BLaER1 treated with 17β-estradiol and CSF1 and Interleukin-3, amounts not matched to agents 10 nM and 100 nM (cell line): ENCODE results near the gene SOX1.
A peak's percentile ranks its signal among the peaks of the same experiment; 100 is the strongest.

Experiments used
- H3K27ac ChIP-seq, 11 experiments: shearing (Covaris generic); formaldehyde crosslinking; 2 replicates each; pipeline ENCODE4 v1.8.1; 2022
- H3K27me3 ChIP-seq, 11 experiments: shearing (Covaris generic); formaldehyde crosslinking; 2 replicates each; pipeline ENCODE4 v1.8.1; 2022
- H3K36me3 ChIP-seq, 11 experiments: shearing (Covaris generic); formaldehyde crosslinking; 2 replicates each; pipeline ENCODE4 v1.8.1; 2022
- H3K4me1 ChIP-seq, 10 experiments: shearing (Covaris generic); formaldehyde crosslinking; 2 replicates each; pipeline ENCODE4 v1.8.1; 2022
- H3K4me2 ChIP-seq, 11 experiments: shearing (Covaris generic); formaldehyde crosslinking; 2 replicates each; pipeline ENCODE4 v1.8.1; 2022
- H3K4me3 ChIP-seq, 10 experiments: shearing (Covaris generic); formaldehyde crosslinking; 2 replicates each; pipeline ENCODE4 v1.8.1; 2022
- H3K9ac ChIP-seq, 11 experiments: shearing (Covaris generic); formaldehyde crosslinking; 2 replicates each; pipeline ENCODE4 v1.8.1; 2022
- H3K9me3 ChIP-seq, 11 experiments: shearing (Covaris generic); formaldehyde crosslinking; replicated peaks in 1 of 11; 2 replicates each; pipeline ENCODE4 v1.8.1; 2022
- H4K20me1 ChIP-seq, 11 experiments: shearing (Covaris generic); formaldehyde crosslinking; 2 replicates each; pipeline ENCODE4 v1.8.1; 2022
- Cebpa-rat ChIP-seq, 11 experiments: shearing (Covaris generic); IDR thresholded peaks; 2 replicates each; pipeline ENCODE4 v1.8.1; 2022

The SOX1 gene

DNA sequence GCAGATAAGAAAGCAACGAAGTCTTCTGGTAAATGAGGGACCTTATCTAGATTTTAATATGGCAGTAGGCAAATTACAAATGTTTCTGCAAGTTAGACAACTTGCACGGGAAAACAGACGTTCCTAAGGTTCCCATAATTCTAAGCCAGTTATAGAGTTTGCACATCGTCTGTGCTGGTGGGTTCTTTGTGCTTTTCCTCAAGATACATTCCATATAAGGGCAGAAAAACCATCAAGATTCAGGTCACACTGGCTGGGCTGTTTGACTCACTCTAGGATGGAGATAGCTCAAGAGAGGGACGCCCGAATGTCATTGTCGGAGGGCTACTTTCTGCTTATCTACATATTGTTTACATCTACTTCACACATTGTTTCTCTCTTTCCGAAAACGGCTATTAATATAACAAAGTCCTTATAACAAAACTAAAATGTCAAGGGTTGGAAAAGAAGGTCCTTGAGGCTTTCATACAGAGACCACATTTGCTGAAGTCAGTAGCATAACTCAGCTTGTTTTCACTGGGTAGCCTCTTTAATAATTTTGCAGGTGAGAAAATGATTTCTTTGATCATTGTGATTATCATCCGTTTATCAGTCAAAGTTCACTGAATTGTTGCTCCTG lies 44.4 kb downstream of the SOX1 start:
- no peak overlapping the region for H3K9ac ChIP-seq
- no peaks in the 10 kb centered on the region for H3K36me3 ChIP-seq
- no peak overlapping the region for H3K27ac ChIP-seq
- H3K4me2 ChIP-seq: no peak overlapping the region
- peaks cover 5 to 13% (median 11%) of the 10 kb centered on the region in 11 experiments; a peak in 19 of 22 replicates for H3K9me3 ChIP-seq
- no peak overlapping the region for H3K4me3 ChIP-seq
- H3K4me1 ChIP-seq: peaks cover 6 to 20% (median 9%) of the 10 kb centered on the region in 10 experiments; a peak in 16 of 20 replicates
- peaks cover 0 to 16% (median 0%) of the 10 kb centered on the region in 11 experiments; a peak in 5 of 22 replicates for H4K20me1 ChIP-seq
- peaks cover 27 to 53% (median 29%) of the 10 kb centered on the region in 11 experiments for H3K27me3 ChIP-seq
- no peak for TF ChIP-seq Cebpa-rat (IDR thresholded peaks at IDR 0.05)

DNA sequence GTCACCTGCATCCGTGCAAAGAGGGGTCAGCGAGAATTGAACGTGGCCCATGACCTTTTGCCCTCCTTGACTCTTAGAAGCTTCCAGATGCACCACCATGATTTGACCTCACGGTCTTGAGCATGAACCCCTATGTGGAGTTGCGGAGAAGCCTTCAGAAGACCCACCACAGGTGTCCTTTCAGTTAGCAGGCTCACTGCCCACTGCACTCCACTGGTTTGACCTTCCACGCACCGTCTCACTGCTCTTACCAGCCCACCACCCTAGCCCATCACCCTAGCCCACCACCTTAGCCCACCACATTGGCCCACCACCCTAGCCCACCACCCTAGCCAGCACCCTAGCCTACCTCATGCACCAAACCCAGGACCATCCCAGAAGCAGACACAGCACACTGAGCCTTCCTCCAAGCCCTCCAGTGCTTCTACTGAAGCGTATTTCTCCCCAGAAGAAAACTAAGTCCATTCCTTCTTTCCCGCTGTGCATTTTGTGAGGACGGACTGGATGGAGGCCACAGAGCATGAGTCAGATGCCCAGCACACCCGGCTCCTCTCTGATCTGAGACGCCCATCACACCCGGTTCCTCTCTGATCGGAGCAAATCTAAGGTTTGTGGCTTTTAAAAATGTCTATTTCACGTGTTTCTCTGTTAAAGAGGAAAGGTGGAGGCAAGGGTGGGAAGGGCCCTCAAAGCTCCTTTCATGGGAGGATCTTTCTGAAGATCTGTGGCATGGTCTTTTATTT lies 45.8 kb downstream of the SOX1 start:
- Histone ChIP-seq H3K4me3 (no peak overlapping the region), H3K4me1 (peaks cover 6 to 20% (median 13%) of the 10 kb centered on the region in 10 experiments; a peak in 17 of 20 replicates), H3K4me2 (no peak overlapping the region), H3K27me3 (peaks cover 14 to 53% (median 17%) of the 10 kb centered on the region in 11 experiments), H3K36me3 (no peaks in the 10 kb centered on the region), H4K20me1 (peaks cover 0 to 23% (median 0%) of the 10 kb centered on the region in 11 experiments; a peak in 4 of 22 replicates), H3K9me3 (peaks cover 0 to under 1% (median 0%) of the 10 kb centered on the region in 11 experiments; a peak in 1 of 22 replicates), H3K27ac (no peak overlapping the region), H3K9ac (no peak overlapping the region)
- no peak for TF ChIP-seq Cebpa-rat (IDR thresholded peaks at IDR 0.05)

DNA sequence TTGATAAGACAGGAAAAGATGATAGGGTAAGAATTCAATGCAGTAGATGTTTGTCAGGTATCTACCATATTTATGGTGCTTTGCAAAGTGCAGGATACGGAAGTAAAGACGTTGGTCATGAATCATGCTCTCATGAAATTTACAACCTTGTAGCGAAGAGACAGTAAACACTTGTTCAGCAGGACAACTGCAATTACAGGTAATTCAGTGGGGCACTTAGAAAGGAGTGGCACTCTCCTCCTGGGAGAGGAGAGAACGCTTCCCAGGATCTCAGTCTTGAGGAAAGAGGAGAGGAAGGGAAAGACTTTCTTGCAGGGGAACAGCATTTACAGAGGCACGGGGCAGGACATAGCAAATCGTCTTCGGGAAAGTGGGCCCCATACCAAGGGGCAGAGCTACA lies 46.4 kb downstream of the SOX1 start:
- Histone ChIP-seq H4K20me1 (peaks cover 0 to 28% (median 0%) of the 10 kb centered on the region in 11 experiments; a peak in 4 of 22 replicates), H3K27ac (no peak overlapping the region), H3K4me1 (peaks cover 6 to 20% (median 13%) of the 10 kb centered on the region in 10 experiments; a peak in 17 of 20 replicates), H3K9me3 (no peaks in the 10 kb centered on the region; a peak in 1 of 22 replicates), H3K4me2 (peak overlapping the region in 2 of 11 experiments; percentile 52 to 55; a peak in 1 of 22 replicates), H3K27me3 (peaks cover 8 to 54% (median 11%) of the 10 kb centered on the region in 11 experiments), H3K9ac (no peak overlapping the region), H3K4me3 (no peak overlapping the region), H3K36me3 (no peaks in the 10 kb centered on the region)
- TF ChIP-seq Cebpa-rat (IDR thresholded peaks at IDR 0.05): no peak

DNA sequence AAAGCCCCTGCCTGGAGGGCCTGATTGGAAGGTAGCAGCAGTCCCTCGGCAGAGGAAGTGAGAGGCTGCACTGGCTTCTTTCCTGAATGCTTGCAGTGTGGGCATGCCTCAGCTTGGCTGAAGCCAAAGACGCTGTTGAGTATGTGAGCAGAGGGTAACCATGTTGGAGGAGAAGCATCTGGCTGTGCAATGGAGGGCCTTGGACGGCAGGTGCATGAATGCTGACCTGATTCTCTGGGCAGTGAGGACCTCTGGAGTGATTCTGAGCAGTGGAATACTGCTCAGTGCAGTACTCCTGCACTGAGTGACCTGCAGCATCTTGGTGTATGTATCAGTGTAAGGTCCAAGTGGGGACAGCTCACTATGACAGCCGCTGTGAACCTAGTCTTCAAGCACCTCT lies 46.9 kb downstream of the SOX1 start:
- Histone ChIP-seq H4K20me1 (peaks cover 0 to 33% (median 0%) of the 10 kb centered on the region in 11 experiments; a peak in 4 of 22 replicates), H3K4me1 (peaks cover 6 to 20% (median 13%) of the 10 kb centered on the region in 10 experiments; a peak in 17 of 20 replicates), H3K27ac (no peak overlapping the region), H3K36me3 (no peaks in the 10 kb centered on the region), H3K4me3 (no peak overlapping the region), H3K9ac (no peak overlapping the region), H3K4me2 (peak overlapping the region in 9 of 11 experiments; percentile 4 to 75 (median 52); a peak in 15 of 22 replicates), H3K9me3 (no peaks in the 10 kb centered on the region; a peak in 1 of 22 replicates), H3K27me3 (peaks cover 3 to 52% (median 6%) of the 10 kb centered on the region in 11 experiments; a peak in 17 of 22 replicates)
- TF ChIP-seq Cebpa-rat (IDR thresholded peaks at IDR 0.05): no peak

DNA sequence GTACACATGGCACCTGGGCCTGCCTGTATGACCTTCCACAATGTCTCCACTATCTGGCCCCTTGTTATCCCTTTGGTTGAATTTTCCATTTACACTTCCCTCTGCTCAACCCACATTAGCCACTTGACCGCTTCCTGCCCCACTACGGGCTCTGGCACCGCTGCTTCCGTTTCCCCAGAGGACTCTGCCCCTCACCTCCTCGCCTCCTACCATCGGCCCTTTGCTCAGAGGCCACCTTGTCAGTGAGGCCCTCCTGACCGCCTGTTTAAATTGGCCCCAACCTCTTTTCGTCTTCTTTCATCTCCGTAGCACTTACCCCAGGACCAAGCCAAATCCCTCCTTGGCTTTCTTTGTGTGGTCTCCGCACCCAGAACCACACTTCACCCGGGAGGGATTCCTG lies 47.4 kb downstream of the SOX1 start:
- H3K4me1 ChIP-seq: peaks cover 6 to 20% (median 13%) of the 10 kb centered on the region in 10 experiments; a peak in 17 of 20 replicates
- peaks cover 0 to 34% (median 0%) of the 10 kb centered on the region in 11 experiments; a peak in 4 of 22 replicates for H4K20me1 ChIP-seq
- peaks cover 0 to 47% (median under 1%) of the 10 kb centered on the region in 11 experiments; a peak in 10 of 22 replicates for H3K27me3 ChIP-seq
- H3K9ac ChIP-seq: no peak overlapping the region
- H3K9me3 ChIP-seq: no peaks in the 10 kb centered on the region; a peak in 1 of 22 replicates
- no peak overlapping the region for H3K27ac ChIP-seq
- H3K4me3 ChIP-seq: no peak overlapping the region
- H3K36me3 ChIP-seq: no peaks in the 10 kb centered on the region
- no peak for TF ChIP-seq Cebpa-rat (IDR thresholded peaks at IDR 0.05)
- H3K4me2 ChIP-seq: peak overlapping the region in 10 of 11 experiments; percentile 2 to 75 (median 52); a peak in 17 of 22 replicates

DNA sequence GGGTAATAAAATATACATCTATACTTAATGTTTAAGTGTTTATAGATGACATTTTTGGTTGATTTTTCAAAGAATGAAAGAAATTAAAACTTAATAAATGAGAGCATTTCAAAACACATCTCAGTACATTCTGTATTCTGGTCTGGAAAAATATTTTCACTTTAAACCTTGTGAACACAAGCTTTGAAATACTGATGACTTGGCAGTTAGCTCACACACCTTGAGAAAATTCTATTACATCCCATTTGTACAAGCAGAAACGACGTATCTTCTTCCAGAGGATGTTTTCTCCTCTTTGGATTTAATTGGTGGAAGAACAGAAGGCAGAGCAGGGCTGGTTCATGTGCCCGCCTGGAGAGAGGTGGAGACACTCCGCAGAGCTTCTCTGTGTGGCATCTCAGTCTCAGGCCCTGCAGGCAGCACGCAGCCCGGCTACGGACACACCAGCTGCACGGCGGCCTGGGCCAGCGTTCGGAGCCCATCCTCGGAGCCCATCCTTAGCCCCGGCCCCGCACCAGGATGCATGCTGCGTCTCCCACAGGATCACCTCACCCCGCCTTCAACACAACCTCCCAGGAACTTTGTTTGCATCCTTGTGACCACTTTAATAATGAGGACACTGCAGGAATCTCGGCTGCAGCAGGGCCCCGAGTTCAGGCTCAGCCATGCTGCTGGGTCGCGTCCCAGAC lies 48.6 kb downstream of the SOX1 start:
- no peak overlapping the region for H3K9ac ChIP-seq
- H3K27me3 ChIP-seq: peaks cover 0 to 46% (median 0%) of the 10 kb centered on the region in 11 experiments; a peak in 9 of 22 replicates
- no peaks in the 10 kb centered on the region; a peak in 1 of 22 replicates for H3K9me3 ChIP-seq
- TF ChIP-seq Cebpa-rat (IDR thresholded peaks at IDR 0.05): no peak
- H4K20me1 ChIP-seq: peaks cover 0 to 34% (median 0%) of the 10 kb centered on the region in 11 experiments; a peak in 4 of 22 replicates
- no peaks in the 10 kb centered on the region for H3K36me3 ChIP-seq
- H3K4me2 ChIP-seq: no peak overlapping the region
- no peak overlapping the region for H3K4me3 ChIP-seq
- no peak overlapping the region for H3K27ac ChIP-seq
- peaks cover 6 to 16% (median 12%) of the 10 kb centered on the region in 10 experiments; a peak in 17 of 20 replicates for H3K4me1 ChIP-seq

DNA sequence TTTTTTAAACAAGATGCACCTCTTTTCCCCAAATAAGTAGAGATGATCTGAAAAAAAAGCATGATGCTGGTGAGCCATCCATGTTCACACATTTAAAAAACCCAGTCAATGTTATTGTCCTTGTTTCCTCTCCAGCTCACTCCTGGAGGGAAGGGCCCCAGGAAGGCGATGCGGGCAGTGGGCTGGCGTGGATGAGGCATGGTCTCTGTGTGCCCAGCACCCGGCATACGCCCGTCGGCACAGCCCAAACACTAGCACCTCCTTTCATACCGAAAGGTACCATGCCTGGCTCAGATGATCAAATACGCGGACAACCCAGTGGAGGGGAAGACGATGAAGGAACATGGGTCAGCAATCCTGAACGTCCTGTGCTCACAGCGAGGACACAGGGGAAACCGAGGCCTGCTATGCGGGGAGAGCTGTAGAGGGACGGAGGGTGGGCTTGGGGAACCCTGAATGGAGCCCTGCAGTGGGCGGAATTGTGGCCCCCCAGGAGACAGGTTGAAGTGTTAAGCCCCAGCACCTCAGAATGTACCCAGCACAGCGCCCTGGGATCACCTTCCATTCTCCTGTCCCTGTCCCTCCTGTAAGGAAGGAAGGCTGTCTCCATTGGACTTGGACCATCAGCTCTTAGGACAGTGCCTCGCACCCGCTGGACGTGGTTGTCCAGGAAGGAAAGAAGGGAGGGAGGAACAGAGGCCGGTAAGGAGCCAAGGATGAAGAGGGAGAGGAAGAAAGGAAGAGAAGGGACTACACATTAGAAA lies 49.4 kb downstream of the SOX1 start:
- H3K4me3 ChIP-seq: no peak overlapping the region
- no peak overlapping the region for H3K4me2 ChIP-seq
- H3K27me3 ChIP-seq: peaks cover 0 to 44% (median 0%) of the 10 kb centered on the region in 11 experiments; a peak in 9 of 22 replicates
- TF ChIP-seq Cebpa-rat (IDR thresholded peaks at IDR 0.05): no peak
- no peak overlapping the region for H3K27ac ChIP-seq
- peaks cover 0 to 34% (median 0%) of the 10 kb centered on the region in 11 experiments; a peak in 4 of 22 replicates for H4K20me1 ChIP-seq
- no peaks in the 10 kb centered on the region; a peak in 1 of 22 replicates for H3K9me3 ChIP-seq
- peaks cover 6 to 16% (median 12%) of the 10 kb centered on the region in 10 experiments; a peak in 17 of 20 replicates for H3K4me1 ChIP-seq
- no peaks in the 10 kb centered on the region for H3K36me3 ChIP-seq
- H3K9ac ChIP-seq: no peak overlapping the region
